HepG2 (cell line): ENCODE data around the gene MTIF3. TPM values are rescaled to one million over a fixed set of nuclear protein-coding genes. Genes with fewer than 3 reads are reported as not detected.

Source experiments
- ATAC-seq: fragments of 200-7000 bp; cut with Tn5 transposase; 3 replicates; pipeline ENCODE4 v1.9.1; 2020; ENCODE audit warnings: mild to moderate bottlenecking, moderate library complexity
- BruUV-seq: library from RNA; stranded (reverse); fragments of 400-500 nt; replicated peaks from 2 replicates; lab custom pipeline; 2021; lab: Mats Ljungman, UMichigan
- CTCF ChIA-PET: fragments of 300-600 bp; formaldehyde crosslinking; extraction: SDS; loops from one replicate; lab custom pipeline; 2021; ENCODE audit warnings: low total read pairs, inconsistent platforms, low intra/inter-chr PET ratio; lab: Yijun Ruan, JAX
- POLR2A ChIA-PET: fragments of 350-600 bp; sonication (Branson Sonifier 250); formaldehyde crosslinking; loops from one replicate; lab custom pipeline; 2020; ENCODE audit warnings: antibody characterized with exemption, inconsistent platforms; lab: Yijun Ruan, JAX
- DNase-seq: peaks from one replicate; pipeline ENCODE4 v3.0.0-alpha.2; 2015; ENCODE audit warnings: low spot score
- FAIRE-seq: peaks from 3 replicates; lab custom pipeline; 2011; peaks lifted over from hg19 to GRCh38; lab: Jason Lieb, UNC
- H2AFZ ChIP-seq: one replicate; pipeline ENCODE4 v1.6.1; 2011; ENCODE audit warnings: low read length, inconsistent platforms
- H3K27ac ChIP-seq: fragments of 300-600 bp; 3 replicates; pipeline ENCODE4 v1.8.0; 2011; ENCODE audit warnings: mixed run types, mild to moderate bottlenecking, mixed read lengths, low read length, inconsistent platforms; ENCODE audit not compliant: insufficient read depth; ENCODE audit errors: extremely low read length
- H3K27me3 ChIP-seq, 2 experiments: fragments of 200-600 bp in 1 of 2; 2 replicates in 1 of 2; 3 replicates in 1 of 2; pipeline versions ENCODE4 v1.6.0 to v1.8.0; 2011; ENCODE audit warnings: low read length in 2 of 2, mild to moderate bottlenecking in 2 of 2, moderate library complexity in 2 of 2, inconsistent platforms in 1 of 2; ENCODE audit not compliant: insufficient read depth in 2 of 2, control insufficient read depth in 1 of 2
- H3K36me3 ChIP-seq, 2 experiments: fragments of 200-600 bp in 1 of 2; replicated peaks in 1 of 2; 2 replicates in 1 of 2; 3 replicates in 1 of 2; pipeline versions ENCODE4 v1.5.1 to v1.8.0; 2011; ENCODE audit warnings: low read length in 2 of 2, inconsistent platforms in 1 of 2; ENCODE audit not compliant: insufficient read depth in 2 of 2, control insufficient read depth in 1 of 2
- H3K4me1 ChIP-seq: 2 replicates; pipeline ENCODE4 v1.5.1; 2012; ENCODE audit warnings: low read length, inconsistent platforms; ENCODE audit not compliant: insufficient read depth
- H3K4me2 ChIP-seq: 2 replicates; pipeline ENCODE4 v1.6.0; 2011; ENCODE audit warnings: low read depth, low read length, inconsistent platforms
- H3K4me3 ChIP-seq, 3 experiments: fragments of 200-600 bp in 1 of 3; sonication (generic), shearing (Covaris generic) in 1 of 3; replicated peaks in 1 of 3; 2 replicates each; pipeline ENCODE4 v1.5.1; 2011 to 2016; ENCODE audit warnings: low read length in 3 of 3, inconsistent platforms in 2 of 3, low read depth in 2 of 3, mild to moderate bottlenecking in 2 of 3, control low read depth in 1 of 3, mixed read lengths in 1 of 3; ENCODE audit not compliant: insufficient read depth in 1 of 3
- H3K79me2 ChIP-seq: one replicate; pipeline ENCODE4 v1.6.1; 2011; ENCODE audit warnings: low read length, inconsistent platforms; ENCODE audit not compliant: insufficient read depth
- H3K9ac ChIP-seq: 2 replicates; pipeline ENCODE4 v1.6.0; 2011; ENCODE audit warnings: mild to moderate bottlenecking, low read depth, low read length, inconsistent platforms; ENCODE audit not compliant: insufficient read depth
- H3K9me3 ChIP-seq: 2 replicates; pipeline ENCODE4 v1.5.1; 2012; ENCODE audit warnings: mild to moderate bottlenecking, low read length
- H4K20me1 ChIP-seq: 2 replicates; pipeline ENCODE4 v1.6.0; 2011; ENCODE audit warnings: inconsistent platforms, mild to moderate bottlenecking, low read length, moderate library complexity; ENCODE audit not compliant: insufficient read depth
- ARHGAP35 ChIP-seq: sonication (generic); formaldehyde crosslinking; IDR thresholded peaks from 2 replicates; pipeline ENCODE4 v1.9.0; 2022; ENCODE audit warnings: mild to moderate bottlenecking, inconsistent platforms, moderate library complexity, missing genetic modification reagents, borderline replicate concordance
- ATF7-NPFF ChIP-seq: sonication (generic); formaldehyde crosslinking; IDR thresholded peaks from 2 replicates; pipeline ENCODE4 v1.8.1; 2023; ENCODE audit warnings: mild to moderate bottlenecking, low read depth, missing genetic modification reagents, moderate library complexity
- EHMT2 ChIP-seq: fragments of 200-600 bp; sonication (generic); IDR thresholded peaks from 2 replicates; pipeline ENCODE4 v1.7.0; 2017; ENCODE audit warnings: antibody characterized with exemption, low read depth, low read length, borderline replicate concordance
- FOSL1 ChIP-seq: sonication (generic); formaldehyde crosslinking; IDR thresholded peaks from 2 replicates; pipeline ENCODE4 v1.9.0; 2021; ENCODE audit warnings: missing genetic modification reagents, borderline replicate concordance
- GPN1 ChIP-seq: sonication (generic); formaldehyde crosslinking; IDR thresholded peaks from 2 replicates; pipeline ENCODE4 v1.5.1; 2020; ENCODE audit warnings: missing genetic modification reagents, borderline replicate concordance
- HDAC1 ChIP-seq: sonication (generic); formaldehyde crosslinking; IDR thresholded peaks from 2 replicates; pipeline ENCODE4 v1.5.1; 2020; ENCODE audit warnings: mild to moderate bottlenecking, missing genetic modification reagents
- HNRNPH1 ChIP-seq: fragments of 200-400 bp; formaldehyde crosslinking; optimal IDR thresholded peaks from 2 replicates; pipeline ENCODE3; 2017; ENCODE audit warnings: mild to moderate bottlenecking, low read depth, low read length
- NR2F1 ChIP-seq, 2 experiments: fragments of 450-650 bp in 1 of 2; formaldehyde crosslinking in 1 of 2; IDR thresholded peaks; 2 replicates each; pipeline versions ENCODE4 v1.5.0 to v1.6.1; 2016 to 2020; ENCODE audit warnings: mild to moderate bottlenecking in 1 of 2, missing compliant biosample characterization in 1 of 2, missing genetic modification reagents in 1 of 2, moderate library complexity in 1 of 2
- REL ChIP-seq: sonication (generic); formaldehyde crosslinking; conservative IDR thresholded peaks from 2 replicates; pipeline ENCODE4 v1.8.0; 2022; ENCODE audit warnings: mild to moderate bottlenecking, missing genetic modification reagents, moderate library complexity
- SIN3A ChIP-seq: IDR thresholded peaks from 2 replicates; pipeline ENCODE4 v1.6.1; 2011; ENCODE audit warnings: low read depth, mild to moderate bottlenecking, control low read depth, low read length, borderline replicate concordance
- ZBTB7A ChIP-seq: sonication (generic); formaldehyde crosslinking; IDR thresholded peaks from 2 replicates; pipeline ENCODE4 v1.8.0; 2022; ENCODE audit warnings: mild to moderate bottlenecking, missing genetic modification reagents
- ZFP90 ChIP-seq: sonication (generic); formaldehyde crosslinking; IDR thresholded peaks from 2 replicates; pipeline ENCODE4 v1.8.0; 2022; ENCODE audit warnings: missing genetic modification reagents, mild to moderate bottlenecking, inconsistent platforms, borderline replicate concordance
- ZNF160 ChIP-seq: sonication (generic); formaldehyde crosslinking; IDR thresholded peaks from 2 replicates; pipeline ENCODE4 v1.8.0; 2022; ENCODE audit warnings: mild to moderate bottlenecking, inconsistent platforms, missing genetic modification reagents
- ZNF746 ChIP-seq: sonication (generic); formaldehyde crosslinking; IDR thresholded peaks from 2 replicates; pipeline ENCODE4 v1.8.0; 2022; ENCODE audit warnings: mild to moderate bottlenecking, missing genetic modification reagents
- WGBS: methylation state at CpG from one replicate; pipeline ENCODE4 v1.1.6; 2017; ENCODE audit warnings: low lambda C conversion rate; 5-methylcytosine and 5-hydroxymethylcytosine counted together
- in situ Hi-C: cut with HindIII; loops from 2 replicates; pipeline ENCODE4 v1.10.0; 2017; ENCODE audit warnings: low pct_unique_long_range_greater_than_20kb; ENCODE audit not compliant: extremely low pct_ligation_motif_present
- intact Hi-C: fragments of 100-400 bp; cut with micrococcal nuclease; formaldehyde crosslinking; loops from one replicate; pipeline ENCODE4 v1.10.0; 2022; ENCODE audit not compliant: unreplicated experiment
- polyA plus RNA-seq, 8 experiments: library from polyadenylated mRNA; depleted of rRNA in 3 of 8; stranded (reverse) in 7 of 8; unstranded in 1 of 8; fragments of >200 nt; fragmentation: Illumina TruSeq in 4 of 8; extraction: Trizol in 4 of 8; gene quantifications; 2 replicates each; pipeline versions ENCODE4 v1.2.1 to v1.2.3, GENCODE V29; 2011 to 2016; ENCODE audit warnings: low read depth in 4 of 8, missing spikeins in 1 of 8, mixed read lengths in 1 of 8; ENCODE audit not compliant: insufficient read depth in 1 of 8
- total RNA-seq, 5 experiments: library from RNA; depleted of rRNA; stranded (reverse); fragments of >200 nt; fragmentation: Illumina TruSeq; extraction: Trizol; gene quantifications; 2 replicates each; pipeline ENCODE4 v1.2.3, GENCODE V29; 2016; ENCODE audit warnings: low read depth in 1 of 5
- TF ChIP-seq, protein P1 (sequence below): sonication (generic); formaldehyde crosslinking; conservative IDR thresholded peaks from 2 replicates; pipeline ENCODE4 v1.4.0; 2020; ENCODE audit warnings: mild to moderate bottlenecking, missing genetic modification reagents, moderate library complexity
- TF ChIP-seq, protein P2 (sequence below): IDR thresholded peaks from 2 replicates; pipeline ENCODE4 v1.6.1; 2016; ENCODE audit warnings: low read depth, control low read depth

The MTIF3 gene
- total and polyA plus RNA-seq, 2 of the 13 experiments (the other 11 are each of a cell fraction or from before 2014, with no cell fraction given) = 33.7 to 40.6 TPM

DNA sequence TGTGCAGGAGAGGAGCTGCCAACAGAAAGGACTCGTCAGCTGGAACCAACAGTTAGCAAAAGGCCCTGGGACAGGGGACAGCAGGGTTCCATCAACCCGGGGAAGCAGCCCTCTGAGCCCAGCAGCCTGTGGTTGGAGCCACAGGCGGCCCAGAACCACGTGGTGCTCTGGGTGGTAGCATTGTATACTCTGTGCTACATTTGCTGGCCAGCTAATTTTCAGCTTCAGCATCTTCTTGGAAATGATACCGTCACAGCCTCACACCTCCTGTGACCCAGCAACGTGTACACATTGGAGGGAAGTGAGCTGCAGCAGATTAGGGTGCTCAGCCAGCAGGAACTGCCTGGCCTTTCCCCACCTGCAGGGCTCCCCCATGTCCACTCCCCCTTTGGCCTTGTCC, 13.1 kb upstream of the MTIF3 start:
- DNase-seq (no peak), ATAC-seq (peak; percentile 57), FAIRE-seq (no peak)
- in situ Hi-C loops (no loop called here), intact Hi-C loops (no loop called here)
- ChIA-PET POLR2A (no interaction called here), CTCF (no interaction called here)
- Histone ChIP-seq H2AFZ (peak overlapping the region; percentile 78), H3K4me3 (no peak overlapping the region), H3K4me2 (peak overlapping the region; percentile 23; the same call in 1 of the 2 replicates), H3K9me3 (no peaks in the 10 kb centered on the region), H3K27ac (no peak overlapping the region), H4K20me1 (no peaks in the 10 kb centered on the region), H3K27me3 (peaks cover 0 to 2% of the 10 kb centered on the region in 2 experiments; a peak in 2 of 5 replicates), H3K9ac (no peak overlapping the region), H3K36me3 (no peaks in the 10 kb centered on the region), H3K4me1 (peaks cover 8% of the 10 kb centered on the region; the same call in 1 of the 2 replicates), H3K79me2 (no peaks in the 10 kb centered on the region)
- 34% methylated on average over 5 of the region's 6 CpGs for WGBS
- BruUV-seq = no TSS peak
- TF ChIP-seq ATF7-NPFF (CRISPR knock-in tag) (no peak), ZNF160 (no peak), ZFP90 (CRISPR knock-in tag) (no peak), NR2F1 (CRISPR knock-in tag; IDR thresholded peaks at IDR 0.05) (no peak), REL (CRISPR knock-in tag) (no peak), FOSL1 (CRISPR knock-in tag) (no peak), HDAC1 (CRISPR knock-in tag) (no peak), HNRNPH1 (no peak), ZBTB7A (CRISPR knock-in tag) (no peak), SIN3A (no peak), ZNF746 (CRISPR knock-in tag) (no peak), EHMT2 (no peak), GPN1 (CRISPR knock-in tag) (no peak), ARHGAP35 (no peak)
- TF ChIP-seq, protein P1, sequence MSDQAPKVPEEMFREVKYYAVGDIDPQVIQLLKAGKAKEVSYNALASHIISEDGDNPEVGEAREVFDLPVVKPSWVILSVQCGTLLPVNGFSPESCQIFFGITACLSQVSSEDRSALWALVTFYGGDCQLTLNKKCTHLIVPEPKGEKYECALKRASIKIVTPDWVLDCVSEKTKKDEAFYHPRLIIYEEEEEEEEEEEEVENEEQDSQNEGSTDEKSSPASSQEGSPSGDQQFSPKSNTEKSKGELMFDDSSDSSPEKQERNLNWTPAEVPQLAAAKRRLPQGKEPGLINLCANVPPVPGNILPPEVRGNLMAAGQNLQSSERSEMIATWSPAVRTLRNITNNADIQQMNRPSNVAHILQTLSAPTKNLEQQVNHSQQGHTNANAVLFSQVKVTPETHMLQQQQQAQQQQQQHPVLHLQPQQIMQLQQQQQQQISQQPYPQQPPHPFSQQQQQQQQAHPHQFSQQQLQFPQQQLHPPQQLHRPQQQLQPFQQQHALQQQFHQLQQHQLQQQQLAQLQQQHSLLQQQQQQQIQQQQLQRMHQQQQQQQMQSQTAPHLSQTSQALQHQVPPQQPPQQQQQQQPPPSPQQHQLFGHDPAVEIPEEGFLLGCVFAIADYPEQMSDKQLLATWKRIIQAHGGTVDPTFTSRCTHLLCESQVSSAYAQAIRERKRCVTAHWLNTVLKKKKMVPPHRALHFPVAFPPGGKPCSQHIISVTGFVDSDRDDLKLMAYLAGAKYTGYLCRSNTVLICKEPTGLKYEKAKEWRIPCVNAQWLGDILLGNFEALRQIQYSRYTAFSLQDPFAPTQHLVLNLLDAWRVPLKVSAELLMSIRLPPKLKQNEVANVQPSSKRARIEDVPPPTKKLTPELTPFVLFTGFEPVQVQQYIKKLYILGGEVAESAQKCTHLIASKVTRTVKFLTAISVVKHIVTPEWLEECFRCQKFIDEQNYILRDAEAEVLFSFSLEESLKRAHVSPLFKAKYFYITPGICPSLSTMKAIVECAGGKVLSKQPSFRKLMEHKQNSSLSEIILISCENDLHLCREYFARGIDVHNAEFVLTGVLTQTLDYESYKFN (CRISPR knock-in tag) = no peak
- TF ChIP-seq, protein P2, sequence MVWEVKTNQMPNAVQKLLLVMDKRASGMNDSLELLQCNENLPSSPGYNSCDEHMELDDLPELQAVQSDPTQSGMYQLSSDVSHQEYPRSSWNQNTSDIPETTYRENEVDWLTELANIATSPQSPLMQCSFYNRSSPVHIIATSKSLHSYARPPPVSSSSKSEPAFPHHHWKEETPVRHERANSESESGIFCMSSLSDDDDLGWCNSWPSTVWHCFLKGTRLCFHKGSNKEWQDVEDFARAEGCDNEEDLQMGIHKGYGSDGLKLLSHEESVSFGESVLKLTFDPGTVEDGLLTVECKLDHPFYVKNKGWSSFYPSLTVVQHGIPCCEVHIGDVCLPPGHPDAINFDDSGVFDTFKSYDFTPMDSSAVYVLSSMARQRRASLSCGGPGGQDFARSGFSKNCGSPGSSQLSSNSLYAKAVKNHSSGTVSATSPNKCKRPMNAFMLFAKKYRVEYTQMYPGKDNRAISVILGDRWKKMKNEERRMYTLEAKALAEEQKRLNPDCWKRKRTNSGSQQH (CRISPR knock-in tag) = no peak
